Naive B cell (primary cell): ENCODE data around the gene NET1. TPM values are rescaled to one million over a fixed set of nuclear protein-coding genes. Genes with fewer than 3 reads are reported as not detected.
A peak's percentile ranks its signal among the peaks of the same experiment; 100 is the strongest.

Source experiments
- ATAC-seq, 2 donors: fragments of 150-1000 bp; cut with Tn5 transposase; 2 replicates each; pipeline ENCODE4 v1.10.0; 2021; ENCODE audit warnings: low read depth in 2 of 2, mild to moderate bottlenecking in 2 of 2, moderate library complexity in 2 of 2
- DNase-seq: peaks from one replicate; pipeline ENCODE4 v3.0.0; 2022
- H3K27ac Mint-ChIP-seq, 6 donors: one replicate each; pipeline ENCODE4 v1.8.0; 2020 to 2022; ENCODE audit warnings: mild to moderate bottlenecking in 6 of 6, mixed read lengths in 6 of 6, moderate library complexity in 5 of 6, inconsistent platforms in 2 of 6
- H3K27me3 Mint-ChIP-seq, 3 donors: one replicate each; pipeline ENCODE4 v1.8.0; 2021 to 2022; ENCODE audit warnings: mixed read lengths in 3 of 3, mild to moderate bottlenecking in 1 of 3
- H3K36me3 Mint-ChIP-seq, 2 donors: one replicate each; pipeline ENCODE4 v1.8.0; 2020 to 2022; ENCODE audit warnings: mixed read lengths in 2 of 2, inconsistent platforms in 1 of 2, mild to moderate bottlenecking in 1 of 2
- H3K4me1 Mint-ChIP-seq, 3 donors: one replicate each; pipeline ENCODE4 v1.8.0; 2020 to 2022; ENCODE audit warnings: mixed read lengths in 3 of 3, inconsistent platforms in 1 of 3, mild to moderate bottlenecking in 1 of 3, moderate library complexity in 1 of 3
- H3K4me3 Mint-ChIP-seq, 8 donors: one replicate each; pipeline ENCODE4 v1.8.0; 2020 to 2022; ENCODE audit warnings: mild to moderate bottlenecking in 8 of 8, mixed read lengths in 8 of 8, moderate library complexity in 8 of 8, inconsistent platforms in 2 of 8
- H3K9me3 Mint-ChIP-seq, 7 donors: one replicate each; pipeline ENCODE4 v1.8.0; 2020 to 2022; ENCODE audit warnings: mixed read lengths in 7 of 7, mild to moderate bottlenecking in 5 of 7, inconsistent platforms in 2 of 7, moderate library complexity in 1 of 7
- polyA plus RNA-seq, 6 donors: library from polyadenylated mRNA; unstranded; fragments of 300-500 nt; fragmentation: Illumina TruSeq; gene quantifications; one replicate each; pipeline ENCODE4 v1.2.3, GENCODE V29; 2021; ENCODE audit warnings: low read depth in 6 of 6

NET1 gene
- polyA plus RNA-seq, 6 donors from 2014 or later = 3.7 to 6.0 (median 4.2) TPM; not detected in 1

- no peak for DNase-seq
- Mint-ChIP-seq H3K9me3 (no peaks in the 10 kb centered on the region), H3K36me3 (peaks cover 5 to 6% of the 10 kb centered on the region in 2 donors), H3K4me3 (no peak overlapping the region), H3K27me3 (no peaks in the 10 kb centered on the region), H3K27ac (no peak overlapping the region), H3K4me1 (peaks cover 0 to 2% (median 0%) of the 10 kb centered on the region in 3 donors)
- ATAC-seq = no peak
Measured at GRCh38 chr10:5453749-5454489, 41.6 kb downstream of the NET1 start.

- ATAC-seq = no peak
- peaks cover 4 to 6% (median 4%) of the 10 kb centered on the region in 3 donors for H3K4me1 Mint-ChIP-seq
- H3K27ac Mint-ChIP-seq = peak overlapping the region in 1 of 6 donors; percentile 58
- DNase-seq = no peak
- no peak overlapping the region for H3K4me3 Mint-ChIP-seq
- no peaks in the 10 kb centered on the region for H3K27me3 Mint-ChIP-seq
- peaks cover 5 to 11% of the 10 kb centered on the region in 2 donors for H3K36me3 Mint-ChIP-seq
- no peaks in the 10 kb centered on the region for H3K9me3 Mint-ChIP-seq
Measured at GRCh38 chr10:5456563-5456962, 44.2 kb downstream of the NET1 start.

- Mint-ChIP-seq H3K36me3 (peaks cover 5 to 11% of the 10 kb centered on the region in 2 donors), H3K4me3 (no peak overlapping the region), H3K4me1 (peaks cover 13 to 14% (median 14%) of the 10 kb centered on the region in 3 donors), H3K27ac (no peak overlapping the region), H3K9me3 (no peaks in the 10 kb centered on the region), H3K27me3 (no peaks in the 10 kb centered on the region)
- DNase-seq (no peak), ATAC-seq (no peak)
Measured at GRCh38 chr10:5457741-5458140, 45.4 kb downstream of the NET1 start.

- DNase-seq = no peak
- H3K9me3 Mint-ChIP-seq = no peaks in the 10 kb centered on the region
- no peak for ATAC-seq
- H3K4me1 Mint-ChIP-seq = peaks cover 14 to 19% (median 16%) of the 10 kb centered on the region in 3 donors
- H3K27me3 Mint-ChIP-seq = peaks cover 0 to 7% (median 0%) of the 10 kb centered on the region in 3 donors
- no peak overlapping the region for H3K4me3 Mint-ChIP-seq
- H3K27ac Mint-ChIP-seq = no peak overlapping the region
- peaks cover 5 to 6% of the 10 kb centered on the region in 2 donors for H3K36me3 Mint-ChIP-seq
Measured at GRCh38 chr10:5458425-5458824, 46.1 kb downstream of the NET1 start.

GRCh38 chr10:5458949-5459747 is 46.8 kb downstream of the NET1 start:
- Mint-ChIP-seq H3K9me3 (no peaks in the 10 kb centered on the region), H3K4me3 (no peak overlapping the region)

GRCh38 chr10:5460468-5461202 is 48.3 kb downstream of the NET1 start:
- no peak for DNase-seq
- ATAC-seq = no peak
- Mint-ChIP-seq H3K27ac (peak overlapping the region in 1 of 6 donors; percentile 29), H3K4me1 (peaks cover 14 to 23% (median 16%) of the 10 kb centered on the region in 3 donors), H3K4me3 (no peak overlapping the region), H3K27me3 (peaks cover 0 to 12% (median 0%) of the 10 kb centered on the region in 3 donors), H3K36me3 (peaks cover 5 to 6% of the 10 kb centered on the region in 2 donors), H3K9me3 (no peaks in the 10 kb centered on the region)

More at GRCh38 chr10:5458949-5459747, 46.8 kb downstream of the NET1 start:
- no peak for ATAC-seq
- Mint-ChIP-seq H3K27me3 (peaks cover 0 to 12% (median 0%) of the 10 kb centered on the region in 3 donors), H3K36me3 (peaks cover 5 to 6% of the 10 kb centered on the region in 2 donors), H3K4me1 (peaks cover 14 to 23% (median 16%) of the 10 kb centered on the region in 3 donors), H3K27ac (no peak overlapping the region)
- no peak for DNase-seq

GRCh38 chr10:5461203-5461588 is 48.8 kb downstream of the NET1 start:
- DNase-seq (no peak), ATAC-seq (no peak)
- Mint-ChIP-seq H3K27ac (no peak overlapping the region), H3K27me3 (peaks cover 0 to 12% (median 0%) of the 10 kb centered on the region in 3 donors), H3K4me1 (peaks cover 14 to 23% (median 16%) of the 10 kb centered on the region in 3 donors), H3K9me3 (no peaks in the 10 kb centered on the region), H3K36me3 (peaks cover 5 to 6% of the 10 kb centered on the region in 2 donors), H3K4me3 (no peak overlapping the region)

GRCh38 chr10:5461914-5462840 is 49.8 kb downstream of the NET1 start:
- H3K27ac Mint-ChIP-seq = peak overlapping the region in 2 of 6 donors; percentile 8 to 31
- peaks cover 14 to 23% (median 16%) of the 10 kb centered on the region in 3 donors for H3K4me1 Mint-ChIP-seq
- H3K27me3 Mint-ChIP-seq = peaks cover 0 to 12% (median 0%) of the 10 kb centered on the region in 3 donors
- peaks cover 5 to 6% of the 10 kb centered on the region in 2 donors for H3K36me3 Mint-ChIP-seq
- H3K4me3 Mint-ChIP-seq = peak overlapping the region in 1 of 8 donors; percentile 57
- no peaks in the 10 kb centered on the region for H3K9me3 Mint-ChIP-seq
- DNase-seq (no peak), ATAC-seq (peak; percentile 74 to 76)

GRCh38 chr10:5462841-5463293 is 50.5 kb downstream of the NET1 start:
- peak overlapping the region in 1 of 6 donors; percentile 55 for H3K27ac Mint-ChIP-seq
- ATAC-seq (no peak), DNase-seq (no peak)
- H3K9me3 Mint-ChIP-seq = peaks cover 0 to 1% (median 0%) of the 10 kb centered on the region in 7 donors
- peak overlapping the region in 1 of 8 donors; percentile 57 for H3K4me3 Mint-ChIP-seq
- peaks cover 0 to 12% (median 0%) of the 10 kb centered on the region in 3 donors for H3K27me3 Mint-ChIP-seq
- H3K36me3 Mint-ChIP-seq = peaks cover under 1 to 6% of the 10 kb centered on the region in 2 donors
- peaks cover 14 to 23% (median 16%) of the 10 kb centered on the region in 3 donors for H3K4me1 Mint-ChIP-seq

- DNase-seq (no peak), ATAC-seq (no peak)
- peaks cover 14 to 23% (median 16%) of the 10 kb centered on the region in 3 donors for H3K4me1 Mint-ChIP-seq
- H3K4me3 Mint-ChIP-seq = no peak overlapping the region
- no peaks in the 10 kb centered on the region for H3K36me3 Mint-ChIP-seq
- peaks cover 0 to 12% (median 0%) of the 10 kb centered on the region in 3 donors for H3K27me3 Mint-ChIP-seq
- peaks cover 0 to 7% (median 2%) of the 10 kb centered on the region in 7 donors for H3K9me3 Mint-ChIP-seq
- no peak overlapping the region for H3K27ac Mint-ChIP-seq
Measured at GRCh38 chr10:5464546-5464945, 52.2 kb downstream of the NET1 start.

- H3K27ac Mint-ChIP-seq = no peak overlapping the region
- no peaks in the 10 kb centered on the region for H3K36me3 Mint-ChIP-seq
- no peak for DNase-seq
- peak overlapping the region in 1 of 8 donors; percentile 61 for H3K4me3 Mint-ChIP-seq
- H3K9me3 Mint-ChIP-seq = peaks cover 0 to 7% (median 2%) of the 10 kb centered on the region in 7 donors
- peaks cover 14 to 23% (median 16%) of the 10 kb centered on the region in 3 donors for H3K4me1 Mint-ChIP-seq
- H3K27me3 Mint-ChIP-seq = peaks cover 0 to 12% (median 0%) of the 10 kb centered on the region in 3 donors
- no peak for ATAC-seq
Measured at GRCh38 chr10:5465976-5466450, 53.7 kb downstream of the NET1 start.
